ENCODE measurements around the gene SH3BP5L.
"Not testable (repeated sequence)": the region's sequence is repeated elsewhere in the genome, so short reads cannot be mapped to it uniquely, and the experiment has no call there.

The SH3BP5L gene

GRCh38 chr1:248850536-248851251 lies 25.0 kb upstream of the SH3BP5L start:
- no peak for DNase-seq

DNA sequence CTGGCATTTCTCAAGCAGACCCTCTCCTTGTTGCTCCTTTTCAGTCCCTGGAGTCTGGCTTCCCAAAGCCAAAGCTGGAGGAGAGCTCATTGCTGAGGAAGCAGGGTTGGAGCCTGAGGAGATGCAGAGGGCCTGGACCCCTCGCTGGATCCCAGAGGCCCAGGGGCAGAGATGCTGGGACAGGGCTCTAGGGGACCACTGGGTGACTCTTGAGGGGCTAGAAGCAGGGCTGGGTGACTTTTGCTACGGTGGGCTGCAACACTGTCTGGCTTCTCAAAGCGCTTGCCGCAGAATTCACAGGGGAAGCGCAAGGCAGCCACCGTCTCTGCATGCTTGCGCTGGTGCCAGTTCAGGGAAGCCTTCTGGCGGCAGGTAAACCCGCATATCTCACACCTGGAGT lies 24.4 kb upstream of the SH3BP5L start:
- DNase-seq: no peak

DNA sequence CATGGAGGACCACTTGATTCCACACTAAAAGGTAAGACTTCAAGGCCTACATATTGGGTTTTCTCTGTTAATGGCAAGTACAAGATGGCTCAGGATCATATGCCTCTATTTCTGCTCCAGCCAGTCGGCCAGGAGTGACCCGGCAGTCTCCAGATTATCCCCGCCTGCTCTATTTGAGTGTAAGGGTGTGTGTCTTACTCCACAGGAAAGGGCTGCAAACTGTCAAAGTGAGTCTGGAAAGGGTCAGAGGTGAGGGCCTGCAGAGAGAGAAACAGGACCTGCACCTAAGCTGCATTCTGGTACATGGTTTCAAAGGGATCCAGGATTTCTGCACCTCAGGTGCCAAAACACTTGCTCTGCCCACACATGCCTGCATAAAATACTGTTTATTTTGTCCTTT lies 23.9 kb upstream of the SH3BP5L start:
- no peak for DNase-seq

DNA sequence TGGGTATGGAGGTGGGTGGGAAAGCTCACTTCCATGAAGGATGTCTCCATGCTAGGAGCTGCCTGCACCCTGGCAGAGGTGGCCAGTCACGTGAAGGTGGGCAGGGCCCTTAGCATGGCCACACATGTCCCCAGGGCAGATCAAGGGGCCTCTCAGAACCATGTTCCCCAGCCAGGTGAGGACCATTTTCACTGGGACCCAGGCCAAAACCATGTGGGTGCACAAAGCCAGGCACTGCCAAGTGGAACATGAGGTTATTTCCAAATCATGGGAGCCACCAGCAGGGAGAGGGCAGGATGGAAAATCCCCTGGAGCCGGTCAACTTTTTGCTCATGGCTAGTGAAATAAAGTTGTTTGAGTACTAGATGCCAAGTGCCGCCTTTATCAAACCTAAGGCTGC lies 23.4 kb upstream of the SH3BP5L start:
- DNase-seq: no peak

- DNase-seq: no peak
These were observed 22.9 kb upstream of the SH3BP5L start for GRCh38 chr1:248848602-248849001.

DNA sequence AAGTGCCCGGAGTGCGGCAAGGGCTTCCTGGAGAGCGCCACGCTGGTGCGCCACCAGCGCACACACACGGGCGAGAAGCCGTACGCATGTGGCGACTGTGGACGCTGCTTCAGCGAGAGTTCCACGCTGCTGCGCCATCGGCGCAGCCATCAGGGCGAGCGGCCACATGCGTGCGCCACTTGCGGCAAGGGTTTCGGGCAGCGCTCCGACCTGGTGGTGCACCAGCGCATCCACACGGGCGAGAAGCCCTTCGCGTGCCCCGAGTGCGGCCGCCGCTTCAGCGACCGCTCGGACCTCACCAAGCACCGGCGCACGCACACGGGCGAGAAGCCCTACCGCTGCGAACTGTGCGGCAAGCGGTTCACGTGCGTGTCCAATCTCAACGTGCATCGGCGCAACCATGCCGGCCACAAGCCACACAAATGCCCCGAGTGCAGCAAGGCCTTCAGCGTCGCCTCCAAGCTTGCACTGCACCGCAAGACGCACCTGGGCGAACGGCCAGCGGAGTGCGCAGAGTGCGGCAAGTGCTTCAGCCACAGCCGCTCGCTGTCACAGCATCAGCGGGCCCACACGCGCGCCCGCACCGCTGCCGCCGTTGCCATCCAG lies 22.3 kb upstream of the SH3BP5L start:
- no peak for DNase-seq

DNA sequence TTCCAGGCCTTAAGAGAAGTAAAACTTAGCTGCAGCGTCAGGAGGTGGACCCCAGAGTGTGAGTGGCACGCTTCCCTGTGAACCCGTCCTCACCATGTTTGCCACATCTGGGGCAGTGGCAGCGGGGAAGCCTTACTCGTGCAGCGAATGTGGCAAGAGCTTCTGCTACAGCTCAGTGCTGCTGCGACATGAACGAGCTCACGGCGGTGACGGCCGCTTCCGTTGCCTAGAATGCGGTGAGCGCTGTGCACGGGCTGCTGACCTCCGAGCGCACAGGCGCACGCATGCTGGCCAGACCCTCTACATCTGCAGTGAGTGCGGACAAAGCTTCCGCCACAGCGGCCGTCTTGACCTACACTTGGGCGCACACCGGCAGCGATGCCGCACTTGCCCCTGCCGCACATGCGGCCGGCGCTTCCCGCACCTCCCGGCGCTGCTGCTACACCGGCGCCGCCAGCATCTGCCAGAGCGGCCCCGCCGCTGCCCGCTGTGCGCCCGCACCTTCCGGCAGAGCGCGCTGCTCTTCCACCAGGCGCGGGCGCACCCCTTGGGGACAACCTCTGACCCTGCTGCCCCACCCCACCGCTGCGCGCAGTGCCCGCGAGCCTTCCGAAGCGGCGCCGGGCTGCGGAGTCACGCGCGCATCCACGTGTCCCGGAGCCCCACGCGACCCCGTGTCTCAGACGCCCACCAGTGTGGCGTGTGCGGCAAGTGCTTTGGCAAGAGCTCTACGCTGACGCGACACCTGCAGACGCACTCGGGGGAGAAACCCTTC lies 21.7 kb upstream of the SH3BP5L start:
- DNase-seq: no peak

DNA sequence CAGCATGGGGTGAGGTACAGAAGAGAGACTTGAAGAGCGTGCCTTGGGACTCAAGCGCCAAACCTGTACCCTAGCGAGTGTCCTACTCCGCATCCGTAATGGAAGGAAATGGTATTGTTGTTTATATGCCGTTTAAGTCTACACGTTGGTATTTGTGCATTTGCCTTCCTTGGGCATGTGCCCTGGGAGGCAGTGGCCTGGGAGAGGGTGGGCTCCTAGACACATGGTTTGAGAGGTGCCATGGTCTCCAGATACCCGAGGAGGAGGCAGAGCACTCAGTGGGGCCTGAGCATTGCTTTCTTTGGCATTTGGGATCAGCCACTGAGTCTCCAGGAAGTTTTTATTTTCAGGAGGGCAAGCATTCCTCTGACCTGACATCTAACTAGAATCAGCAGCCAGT lies 18.8 kb upstream of the SH3BP5L start:
- no peak for DNase-seq

DNA sequence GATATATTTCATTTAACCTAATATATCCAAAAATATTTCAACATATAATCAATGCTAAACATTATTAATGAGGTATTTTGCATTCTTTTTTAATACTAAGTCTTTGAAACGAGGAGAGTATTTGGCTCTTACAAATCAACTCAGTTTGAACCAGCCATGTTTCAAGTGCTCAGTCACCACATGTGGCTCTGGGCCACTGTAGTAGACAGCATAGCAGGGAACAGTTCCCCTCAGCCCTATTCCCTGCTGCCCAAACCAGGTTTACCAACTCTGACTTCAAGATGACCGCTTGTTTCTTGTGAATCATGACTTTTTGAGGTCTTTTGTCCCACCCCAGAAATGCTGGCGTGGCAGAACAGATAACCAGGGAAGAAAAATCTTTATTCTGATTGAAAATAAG lies 18.0 kb upstream of the SH3BP5L start:
- DNase-seq: no peak

DNA sequence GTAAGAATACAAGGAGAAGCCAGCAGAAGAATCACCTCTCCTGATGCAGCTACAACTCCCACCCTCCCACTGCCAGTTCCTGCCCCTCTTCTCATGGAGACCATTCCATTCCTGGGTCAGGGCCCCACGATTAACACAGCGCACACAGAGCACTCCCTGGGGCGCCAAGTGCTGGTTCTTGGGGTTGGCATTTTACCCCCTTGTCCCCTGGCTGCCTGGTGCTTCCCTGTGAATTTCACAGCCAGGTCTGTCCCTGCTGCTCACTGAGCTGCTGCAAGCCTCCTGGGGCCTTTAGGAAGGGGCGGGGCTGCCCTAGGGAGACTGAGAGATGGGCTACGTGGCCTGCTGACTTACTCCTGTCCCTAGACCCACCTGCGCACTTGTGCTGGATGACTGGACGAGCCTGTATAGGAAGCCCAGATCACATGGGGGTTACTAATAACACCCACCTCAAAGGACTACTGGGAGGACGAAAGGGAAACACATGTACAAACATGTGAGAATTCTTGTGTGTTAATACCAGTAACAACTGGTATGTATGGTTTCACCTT lies 17.1 kb upstream of the SH3BP5L start:
- DNase-seq: no peak

DNA sequence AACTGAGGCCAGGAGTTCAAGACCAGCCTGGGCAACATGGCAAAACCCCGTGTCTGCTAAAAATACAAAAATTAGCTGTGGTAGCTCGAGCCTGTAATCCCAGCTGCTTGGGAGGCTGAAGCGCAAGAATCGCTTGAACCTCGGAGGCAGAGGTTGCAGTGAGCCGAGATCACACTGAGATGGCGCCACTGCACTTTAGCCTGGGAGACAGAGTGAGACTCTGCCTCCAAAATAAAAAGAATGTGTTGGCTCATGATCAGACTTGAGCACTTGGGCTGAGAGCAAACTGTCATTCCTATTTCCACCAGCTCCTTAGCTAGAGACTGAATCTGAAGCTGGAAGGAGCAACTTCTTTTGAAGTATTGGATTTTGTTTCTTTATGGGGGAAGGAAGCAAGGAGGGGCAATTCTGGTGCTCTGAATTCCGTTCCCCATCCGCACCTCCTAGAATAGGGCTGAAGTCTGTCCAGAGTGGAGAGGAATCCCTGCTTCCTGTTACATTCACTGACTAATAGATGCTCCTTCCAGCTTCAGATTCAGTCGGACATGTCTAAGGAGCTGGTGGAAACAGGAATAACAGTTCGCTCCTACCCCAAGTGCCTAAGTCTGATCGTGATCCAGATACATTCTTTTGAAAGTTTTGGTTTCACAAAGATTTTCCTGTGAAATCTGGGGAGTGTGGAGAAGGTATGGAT lies 16.1 kb upstream of the SH3BP5L start:
- peak; percentile 38 for DNase-seq

GRCh38 chr1:248840946-248841345 lies 15.2 kb upstream of the SH3BP5L start:
- no peak for DNase-seq

GRCh38 chr1:248839168-248839555 lies 13.4 kb upstream of the SH3BP5L start:
- no peak for DNase-seq

DNA sequence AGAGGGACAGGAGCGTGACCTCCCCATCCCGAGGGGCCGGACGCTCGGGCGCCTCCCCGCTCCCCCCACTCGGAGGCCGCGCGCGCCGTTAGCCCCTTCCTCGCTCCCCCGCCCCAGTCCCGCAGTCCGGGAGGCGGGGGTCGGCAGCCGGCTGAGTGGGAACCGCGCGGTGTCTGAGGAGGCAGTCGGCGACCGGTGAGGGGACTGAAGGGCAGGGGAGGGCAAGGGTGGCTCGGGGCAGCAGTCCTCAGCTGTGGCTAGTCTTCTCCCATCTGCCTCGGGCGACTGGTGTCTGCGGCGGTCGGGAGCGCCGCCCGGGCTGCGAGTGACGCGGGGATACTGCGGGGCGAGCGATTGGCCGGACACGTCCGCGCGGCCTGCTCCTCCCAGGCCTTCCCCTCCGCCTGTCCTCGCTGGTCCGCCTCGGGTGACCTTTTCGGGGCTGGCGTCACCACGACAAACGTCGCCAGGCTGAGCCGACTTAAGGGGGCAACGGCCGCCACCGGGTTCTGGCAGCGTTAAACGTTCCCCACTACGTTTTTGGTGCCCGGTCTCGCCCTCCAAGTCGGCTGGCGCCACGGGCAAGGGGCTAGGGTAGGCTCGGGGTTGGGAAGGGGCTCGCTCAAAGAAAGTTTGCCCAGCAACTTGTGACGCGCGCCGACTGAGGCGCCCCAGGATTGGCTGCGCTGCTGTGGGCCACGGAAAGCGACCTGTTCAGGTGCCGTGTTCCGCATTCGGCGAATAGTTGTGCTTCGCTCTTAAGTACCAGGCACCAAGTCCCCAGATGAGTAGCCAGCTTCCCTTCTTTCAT lies 12.8 kb upstream of the SH3BP5L start:
- peak; percentile 87 for DNase-seq

DNA sequence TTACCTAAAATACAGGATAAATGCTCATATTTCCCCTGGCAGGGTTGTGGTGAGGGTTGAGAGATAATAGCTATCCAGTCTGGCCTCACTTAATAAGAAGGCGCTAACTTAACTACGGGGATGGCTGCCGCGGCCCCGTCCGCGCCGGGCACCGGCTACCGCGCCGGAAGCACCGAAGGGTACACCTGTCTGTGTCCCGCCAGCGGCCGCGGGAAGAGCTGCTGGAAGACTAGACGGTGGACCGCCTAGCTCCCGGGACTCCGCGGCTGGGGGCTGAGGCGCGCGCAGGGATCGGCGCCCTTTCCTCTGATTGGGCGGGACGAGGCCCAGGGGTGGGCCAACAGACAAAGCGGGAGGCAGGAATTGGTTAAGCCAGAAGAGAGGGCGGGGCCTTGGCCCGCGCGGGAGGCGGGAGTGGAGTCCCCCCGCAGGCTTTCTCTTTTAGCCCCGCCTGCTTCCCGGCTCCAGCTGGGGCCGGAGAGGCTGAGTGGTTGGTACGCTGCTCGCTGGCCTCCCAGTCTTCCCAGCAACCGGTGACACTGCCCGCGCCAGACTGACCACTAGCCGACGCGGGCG lies 12.2 kb upstream of the SH3BP5L start, which contains the start of gene ZNF672:
Gene ZNF672 (plus strand): TSS at position 444 of the 576 bp plus-strand sequence. CDS start 9,051 bp downstream, outside the sequence.
- DNase-seq: peak; percentile 94

DNA sequence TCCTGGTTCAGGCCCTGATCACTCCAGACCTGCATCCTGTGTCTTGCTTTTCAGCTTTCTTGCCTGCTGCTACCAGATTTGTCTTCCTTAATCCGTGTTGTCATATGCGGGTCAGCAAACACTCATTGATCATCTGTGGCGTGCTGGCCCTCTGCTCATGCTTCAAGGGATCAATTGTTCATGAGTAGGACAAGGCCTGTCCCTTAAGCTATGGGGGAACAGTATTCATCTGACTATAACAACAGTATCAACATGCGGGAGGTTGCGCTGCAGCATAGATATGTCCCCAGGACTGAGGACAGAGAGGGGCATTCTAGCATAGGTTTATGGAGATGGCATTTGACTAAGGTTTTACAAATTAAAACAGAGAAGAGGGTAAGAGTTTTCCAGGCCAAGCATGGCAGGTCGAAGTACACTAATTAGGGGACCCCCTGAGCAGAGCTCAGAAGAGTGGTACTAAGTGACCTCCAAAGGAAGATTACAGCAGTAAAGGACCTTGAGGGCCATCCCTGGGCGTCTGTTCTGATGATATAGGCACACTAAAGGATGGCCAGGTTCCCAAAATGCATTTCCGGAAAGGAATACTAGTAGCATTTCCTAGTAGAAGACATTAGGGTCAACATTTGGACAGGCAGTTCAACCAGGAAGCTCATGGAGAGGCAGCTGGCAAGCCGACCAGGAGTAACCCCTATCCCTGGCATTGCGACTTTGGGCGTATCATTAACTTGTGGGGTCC lies 11.5 kb upstream of the SH3BP5L start:
- no peak for DNase-seq

- no peak for DNase-seq
These were observed 8.7 kb upstream of the SH3BP5L start for GRCh38 chr1:248834343-248834940.

DNA sequence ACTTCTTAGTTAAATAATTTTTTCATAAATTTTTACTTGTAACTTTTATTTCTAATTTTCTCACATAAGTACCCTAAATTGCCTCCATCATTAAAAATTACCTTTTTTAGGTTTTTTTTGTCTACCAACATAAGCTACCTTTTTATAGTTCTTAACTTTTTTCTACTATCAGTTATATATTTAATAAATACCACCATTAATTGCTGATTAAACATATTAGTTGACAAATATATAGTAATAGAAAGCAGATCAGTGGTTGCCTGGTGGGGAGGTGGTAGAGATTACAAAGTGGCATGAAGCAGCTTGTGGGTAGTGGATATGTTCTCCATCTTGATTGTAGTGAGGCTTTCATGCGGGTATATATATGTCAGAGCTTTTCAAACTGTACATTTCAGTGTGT lies 6.1 kb upstream of the SH3BP5L start:
- DNase-seq: no peak

GRCh38 chr1:248830718-248831017 lies 5.0 kb upstream of the SH3BP5L start:
- not testable (repeated sequence) for DNase-seq

GRCh38 chr1:248828845-248829244 lies 3.1 kb upstream of the SH3BP5L start:
- no peak for DNase-seq

DNA sequence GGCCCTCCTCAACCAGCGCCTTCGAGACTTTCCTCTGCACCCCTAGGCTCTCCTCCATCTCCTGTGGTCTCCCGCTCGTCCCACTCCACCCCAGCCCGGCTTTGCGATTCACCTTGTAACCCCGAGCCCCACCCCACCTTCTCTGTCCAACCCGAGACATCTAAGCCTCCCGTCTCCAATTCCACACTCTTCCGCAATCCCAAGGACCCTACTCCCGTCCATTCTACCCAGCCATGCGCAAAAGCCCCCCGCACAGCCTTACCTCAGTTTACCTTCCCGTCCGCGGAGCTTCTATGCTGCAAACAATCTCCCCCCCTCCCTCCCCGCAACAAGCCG lies 174 bp downstream of the SH3BP5L start:
- no peak for DNase-seq
